Osteocyte (in vitro differentiated cells): Measurements from ENCODE around the gene CCDC187. TPM values are rescaled to one million over a fixed set of nuclear protein-coding genes. Genes with fewer than 3 reads are reported as not detected.

ENCODE experiments used
- DNase-seq: peaks from one replicate; pipeline ENCODE4 v3.0.0; 2021; ENCODE audit warnings: mixed read lengths; ENCODE audit not compliant: unreplicated experiment; ENCODE audit errors: extremely low spot score
- H3K27ac Mint-ChIP-seq: one replicate; pipeline ENCODE4 v1.8.0; 2021; ENCODE audit warnings: mild to moderate bottlenecking, mixed read lengths; ENCODE audit not compliant: unreplicated experiment
- H3K27me3 Mint-ChIP-seq: one replicate; pipeline ENCODE4 v1.8.0; 2021; ENCODE audit warnings: mixed read lengths; ENCODE audit not compliant: unreplicated experiment
- H3K36me3 Mint-ChIP-seq: one replicate; pipeline ENCODE4 v1.8.0; 2021; ENCODE audit warnings: mixed read lengths; ENCODE audit not compliant: unreplicated experiment
- H3K4me1 Mint-ChIP-seq: one replicate; pipeline ENCODE4 v1.8.0; 2021; ENCODE audit warnings: mixed read lengths; ENCODE audit not compliant: unreplicated experiment
- H3K4me3 Mint-ChIP-seq: one replicate; pipeline ENCODE4 v1.8.0; 2021; ENCODE audit warnings: mild to moderate bottlenecking, moderate library complexity, mixed read lengths; ENCODE audit not compliant: unreplicated experiment
- H3K9me3 Mint-ChIP-seq: one replicate; pipeline ENCODE4 v1.8.0; 2021; ENCODE audit warnings: mixed read lengths; ENCODE audit not compliant: unreplicated experiment
- CTCF ChIP-seq: fragments of 200-600 bp; sonication (generic); IDR thresholded peaks from 2 replicates; pipeline ENCODE4 v1.5.0; 2021; ENCODE audit warnings: antibody characterized with exemption, mild to moderate bottlenecking, moderate library complexity
- total RNA-seq: library from RNA; stranded (reverse); gene quantifications from 2 replicates; pipeline ENCODE4 v1.2.1, GENCODE V29; 2021

CCDC187 gene
- total RNA-seq, 1 donor from 2014 or later, result not detected

DNA sequence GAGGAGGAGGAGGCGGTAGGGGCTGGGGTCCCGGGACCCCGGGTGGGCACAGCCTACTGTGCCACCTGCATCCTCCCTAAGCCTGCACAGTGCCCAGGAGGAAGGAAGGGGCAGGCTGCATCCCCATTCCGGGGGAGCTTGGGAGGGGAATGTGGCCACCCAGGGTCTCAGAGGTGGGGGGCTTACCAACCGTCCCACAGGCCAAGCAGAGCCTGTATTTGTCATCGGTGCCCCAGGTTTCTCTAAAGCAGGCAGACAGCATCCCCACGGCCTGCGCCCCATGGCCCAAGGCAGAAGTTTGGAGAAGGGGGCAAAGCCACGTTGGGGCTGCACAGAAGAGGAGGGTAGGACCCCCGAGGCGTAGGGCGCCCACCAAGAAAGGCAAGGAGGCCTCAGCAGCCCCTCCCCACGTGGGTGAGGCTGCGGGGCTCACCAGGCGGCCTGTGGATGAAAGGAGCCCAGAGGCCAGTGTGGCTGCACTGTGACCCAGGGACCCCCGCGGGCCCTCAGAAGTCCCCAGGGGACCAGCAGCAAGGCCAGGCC lies 22.9 kb upstream of the CCDC187 start:
- Mint-ChIP-seq H3K27ac (peak overlapping the region; percentile 92), H3K4me3 (peak overlapping the region; percentile 71), H3K36me3 (no peaks in the 10 kb centered on the region)

GRCh38 chr9:136326061-136326760 lies 22.3 kb upstream of the CCDC187 start:
- Mint-ChIP-seq H3K27me3 (peaks cover 16% of the 10 kb centered on the region), H3K4me3 (peak overlapping the region; percentile 71), H3K27ac (peak overlapping the region; percentile 92), H3K4me1 (peaks cover 41% of the 10 kb centered on the region), H3K9me3 (no peaks in the 10 kb centered on the region), H3K36me3 (no peaks in the 10 kb centered on the region)
- no peak for TF ChIP-seq CTCF
- DNase-seq, result peak; percentile 95

More for the DNA sequence above, 22.9 kb upstream of the CCDC187 start:
- peaks cover 16% of the 10 kb centered on the region for H3K27me3 Mint-ChIP-seq
- H3K9me3 Mint-ChIP-seq, result no peaks in the 10 kb centered on the region
- TF ChIP-seq CTCF, result no peak
- H3K4me1 Mint-ChIP-seq, result peaks cover 41% of the 10 kb centered on the region
- DNase-seq, result no peak

- peak overlapping the region; percentile 92 for H3K27ac Mint-ChIP-seq
Measured at GRCh38 chr9:136325358-136325757, 21.5 kb upstream of the CCDC187 start.

GRCh38 chr9:136324501-136325300 lies 20.8 kb upstream of the CCDC187 start:
- Mint-ChIP-seq H3K27ac (no peak overlapping the region), H3K4me1 (peaks cover 41% of the 10 kb centered on the region), H3K4me3 (no peak overlapping the region), H3K27me3 (peaks cover 20% of the 10 kb centered on the region), H3K9me3 (no peaks in the 10 kb centered on the region), H3K36me3 (no peaks in the 10 kb centered on the region)
- TF ChIP-seq CTCF, result no peak
- no peak for DNase-seq

More at GRCh38 chr9:136325358-136325757, 21.5 kb upstream of the CCDC187 start:
- Mint-ChIP-seq H3K4me3 (no peak overlapping the region), H3K36me3 (no peaks in the 10 kb centered on the region), H3K27me3 (peaks cover 20% of the 10 kb centered on the region), H3K4me1 (peaks cover 41% of the 10 kb centered on the region), H3K9me3 (no peaks in the 10 kb centered on the region)
- DNase-seq, result no peak
- no peak for TF ChIP-seq CTCF

DNA sequence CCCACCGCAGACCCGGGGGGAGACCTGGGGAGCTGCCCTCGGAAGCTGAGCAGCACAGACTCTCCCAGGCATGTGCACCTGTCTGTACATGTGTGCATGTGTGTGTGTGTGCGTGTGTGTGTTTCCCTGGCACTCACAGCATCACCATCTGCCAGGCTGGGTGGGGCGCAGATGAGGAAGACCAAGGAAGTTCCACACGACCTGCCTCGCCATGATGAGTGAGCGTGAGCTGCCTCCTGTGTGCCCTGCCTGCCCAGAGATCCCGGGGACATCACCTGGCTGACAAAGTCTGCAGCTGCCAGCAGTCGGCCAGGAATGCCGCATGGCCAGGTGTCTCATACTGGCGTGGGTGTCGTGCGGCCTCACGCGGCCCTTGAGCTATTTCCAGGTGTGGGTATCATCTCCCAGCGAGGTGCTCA lies 19.5 kb upstream of the CCDC187 start:
- H3K36me3 Mint-ChIP-seq, result no peaks in the 10 kb centered on the region
- no peak overlapping the region for H3K27ac Mint-ChIP-seq
- no peak overlapping the region for H3K4me3 Mint-ChIP-seq
- no peaks in the 10 kb centered on the region for H3K9me3 Mint-ChIP-seq
- H3K27me3 Mint-ChIP-seq, result peaks cover 20% of the 10 kb centered on the region
- no peak for DNase-seq
- TF ChIP-seq CTCF, result no peak
- peaks cover 29% of the 10 kb centered on the region for H3K4me1 Mint-ChIP-seq
